ENCODE data around the gene TBXAS1.

Gene TBXAS1

DNA sequence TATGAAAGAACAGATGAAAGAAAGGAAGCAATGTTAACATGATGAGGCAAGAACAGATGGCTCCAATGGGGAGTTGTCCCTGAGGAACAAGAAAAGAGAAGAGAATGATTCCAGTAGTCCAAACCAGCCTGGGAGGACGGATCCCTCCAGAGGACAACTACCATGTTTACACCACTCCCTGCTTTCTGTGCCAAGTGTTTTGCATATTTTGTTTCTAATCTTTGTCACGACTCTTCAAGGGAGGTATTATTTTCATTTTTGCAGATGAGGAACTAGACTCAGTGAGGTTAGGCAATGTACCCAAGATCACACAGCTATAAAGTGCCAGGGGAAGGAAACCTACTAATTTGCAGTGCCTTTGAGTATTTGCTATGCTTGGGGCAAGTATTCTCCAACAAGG lies 117.5 kb downstream of the TBXAS1 start:
- Histone ChIP-seq H3F3A (ENCODE audit: insufficient read depth, low read length) (no peaks in the 10 kb centered on the region), H3K4me1 (ENCODE audit: low read length) (no peaks in the 10 kb centered on the region), H3K79me2 (ENCODE audit: low read length) (no peaks in the 10 kb centered on the region), H3K36me3 (replicated peaks; ENCODE audit: insufficient read depth, low read length) (no peaks in the 10 kb centered on the region), H3K9me3 (replicated peaks; ENCODE audit: insufficient read depth, low read length) (no peaks in the 10 kb centered on the region), H3K27ac (ENCODE audit: low read length) (no peak overlapping the region), H3K4me2 (ENCODE audit: low read depth, low read length) (no peak overlapping the region), H3K9ac (ENCODE audit: low read length) (no peak overlapping the region), H3K27me3 (replicated peaks; ENCODE audit: insufficient read depth, low read length) (no peaks in the 10 kb centered on the region), H3K9me2 (replicated peaks; ENCODE audit: insufficient read depth, low read length) (no peaks in the 10 kb centered on the region), H4K20me1 (ENCODE audit: insufficient read depth, low read length) (no peaks in the 10 kb centered on the region), H2AFZ (ENCODE audit: low read length) (no peak overlapping the region), H3K4me3 (ENCODE audit: low read length) (no peak overlapping the region)
- no peak for DNase-seq
- no peak for TF ChIP-seq EZH2phosphoT487 (IDR thresholded peaks at IDR 0.05; ENCODE audit: low read length)
- no peak for TF ChIP-seq EZH2 (optimal IDR thresholded peaks at IDR 0.05; ENCODE audit: low read depth, low read length)
- TF ChIP-seq, protein P1, sequence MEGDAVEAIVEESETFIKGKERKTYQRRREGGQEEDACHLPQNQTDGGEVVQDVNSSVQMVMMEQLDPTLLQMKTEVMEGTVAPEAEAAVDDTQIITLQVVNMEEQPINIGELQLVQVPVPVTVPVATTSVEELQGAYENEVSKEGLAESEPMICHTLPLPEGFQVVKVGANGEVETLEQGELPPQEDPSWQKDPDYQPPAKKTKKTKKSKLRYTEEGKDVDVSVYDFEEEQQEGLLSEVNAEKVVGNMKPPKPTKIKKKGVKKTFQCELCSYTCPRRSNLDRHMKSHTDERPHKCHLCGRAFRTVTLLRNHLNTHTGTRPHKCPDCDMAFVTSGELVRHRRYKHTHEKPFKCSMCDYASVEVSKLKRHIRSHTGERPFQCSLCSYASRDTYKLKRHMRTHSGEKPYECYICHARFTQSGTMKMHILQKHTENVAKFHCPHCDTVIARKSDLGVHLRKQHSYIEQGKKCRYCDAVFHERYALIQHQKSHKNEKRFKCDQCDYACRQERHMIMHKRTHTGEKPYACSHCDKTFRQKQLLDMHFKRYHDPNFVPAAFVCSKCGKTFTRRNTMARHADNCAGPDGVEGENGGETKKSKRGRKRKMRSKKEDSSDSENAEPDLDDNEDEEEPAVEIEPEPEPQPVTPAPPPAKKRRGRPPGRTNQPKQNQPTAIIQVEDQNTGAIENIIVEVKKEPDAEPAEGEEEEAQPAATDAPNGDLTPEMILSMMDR (IDR thresholded peaks at IDR 0.05; ENCODE audit: low read length): no peak; the same call in 1 of the 2 replicates

DNA sequence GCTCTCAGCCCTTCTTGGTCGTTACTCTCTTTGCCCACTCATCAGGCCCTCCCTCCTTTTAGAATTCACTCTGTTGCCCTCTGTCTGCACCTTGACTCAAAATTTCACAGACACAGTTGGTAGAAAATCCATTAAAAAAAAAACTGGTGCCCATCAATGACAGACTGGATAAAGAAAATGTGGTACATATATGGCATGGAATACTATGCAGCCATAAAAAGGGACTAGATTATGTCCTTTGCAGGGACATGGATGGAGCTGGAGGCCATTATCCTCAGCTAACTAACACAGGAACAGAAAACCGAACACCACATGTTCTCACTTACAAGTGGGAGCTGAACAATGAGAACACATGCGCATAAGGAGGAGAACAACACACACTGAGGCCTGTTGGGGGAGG lies 118.0 kb downstream of the TBXAS1 start:
- Histone ChIP-seq H4K20me1 (ENCODE audit: insufficient read depth, low read length) (no peaks in the 10 kb centered on the region), H3K79me2 (ENCODE audit: low read length) (no peaks in the 10 kb centered on the region), H3K9me3 (replicated peaks; ENCODE audit: insufficient read depth, low read length) (no peaks in the 10 kb centered on the region), H3K36me3 (replicated peaks; ENCODE audit: insufficient read depth, low read length) (no peaks in the 10 kb centered on the region), H3F3A (ENCODE audit: insufficient read depth, low read length) (no peaks in the 10 kb centered on the region), H3K4me3 (ENCODE audit: low read length) (no peak overlapping the region), H3K27me3 (replicated peaks; ENCODE audit: insufficient read depth, low read length) (no peaks in the 10 kb centered on the region), H3K4me1 (ENCODE audit: low read length) (no peaks in the 10 kb centered on the region), H3K4me2 (ENCODE audit: low read depth, low read length) (no peak overlapping the region), H2AFZ (ENCODE audit: low read length) (no peak overlapping the region), H3K9ac (ENCODE audit: low read length) (no peak overlapping the region), H3K27ac (ENCODE audit: low read length) (no peak overlapping the region), H3K9me2 (replicated peaks; ENCODE audit: insufficient read depth, low read length) (no peaks in the 10 kb centered on the region)
- TF ChIP-seq EZH2 (optimal IDR thresholded peaks at IDR 0.05; ENCODE audit: low read depth, low read length) (no peak), EZH2phosphoT487 (IDR thresholded peaks at IDR 0.05; ENCODE audit: low read length) (no peak)
- TF ChIP-seq, protein P1 (IDR thresholded peaks at IDR 0.05; ENCODE audit: low read length): no peak
- no peak for DNase-seq

DNA sequence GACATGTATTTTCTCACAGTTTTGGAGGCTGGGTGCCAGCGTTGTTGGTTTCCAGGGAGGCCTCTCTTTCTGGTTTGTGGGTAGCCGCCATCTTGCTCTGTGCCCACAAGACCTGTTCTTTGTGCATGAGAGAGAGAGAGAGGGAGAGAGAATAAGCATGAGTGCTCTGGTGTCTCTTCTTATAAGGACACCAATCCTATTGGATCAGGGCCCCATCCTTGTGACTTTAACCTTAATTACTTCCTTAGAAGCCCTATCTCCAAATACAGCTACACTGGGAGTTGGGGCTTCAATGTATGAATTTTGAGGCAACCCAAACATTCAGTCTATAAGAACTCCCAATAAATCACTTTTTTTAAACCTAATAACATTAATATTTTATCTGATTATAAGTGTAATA lies 119.1 kb downstream of the TBXAS1 start:
- H3K4me2 ChIP-seq (ENCODE audit: low read depth, low read length): no peak overlapping the region
- no peaks in the 10 kb centered on the region for H3K36me3 ChIP-seq (replicated peaks; ENCODE audit: insufficient read depth, low read length)
- TF ChIP-seq EZH2phosphoT487 (IDR thresholded peaks at IDR 0.05; ENCODE audit: low read length) (no peak), EZH2 (optimal IDR thresholded peaks at IDR 0.05; ENCODE audit: low read depth, low read length) (no peak)
- TF ChIP-seq, protein P1 (IDR thresholded peaks at IDR 0.05; ENCODE audit: low read length): no peak
- no peaks in the 10 kb centered on the region for H3K9me2 ChIP-seq (replicated peaks; ENCODE audit: insufficient read depth, low read length)
- no peaks in the 10 kb centered on the region for H3K79me2 ChIP-seq (ENCODE audit: low read length)
- no peaks in the 10 kb centered on the region for H3K27me3 ChIP-seq (replicated peaks; ENCODE audit: insufficient read depth, low read length)
- no peaks in the 10 kb centered on the region for H3F3A ChIP-seq (ENCODE audit: insufficient read depth, low read length)
- H3K9me3 ChIP-seq (replicated peaks; ENCODE audit: insufficient read depth, low read length): no peaks in the 10 kb centered on the region
- H3K27ac ChIP-seq (ENCODE audit: low read length): no peak overlapping the region
- no peaks in the 10 kb centered on the region for H4K20me1 ChIP-seq (ENCODE audit: insufficient read depth, low read length)
- no peak for DNase-seq
- H3K4me1 ChIP-seq (ENCODE audit: low read length): no peaks in the 10 kb centered on the region
- no peak overlapping the region for H2AFZ ChIP-seq (ENCODE audit: low read length)
- H3K4me3 ChIP-seq (ENCODE audit: low read length): no peak overlapping the region
- H3K9ac ChIP-seq (ENCODE audit: low read length): no peak overlapping the region
